Neutrophil (primary cell): ENCODE data around the gene SEPTIN8.

Source experiments
- H3K27ac ChIP-seq: fragments of 200-600 bp; sonication (generic); 2 replicates; pipeline ENCODE4 v1.5.1; 2016; ENCODE audit warnings: mild to moderate bottlenecking, moderate library complexity
- H3K27me3 ChIP-seq: fragments of 200-600 bp; sonication (generic); 2 replicates; pipeline ENCODE4 v1.6.0; 2016; ENCODE audit warnings: mild to moderate bottlenecking
- H3K36me3 ChIP-seq: fragments of 200-600 bp; sonication (generic); 2 replicates; pipeline ENCODE4 v1.5.1; 2017
- H3K4me1 ChIP-seq, 2 experiments: fragments of 200-600 bp in 1 of 2; sonication (generic) in 1 of 2; 1 replicate in 1 of 2; 2 replicates in 1 of 2; pipeline versions ENCODE4 v1.5.1 to v1.6.1; 2013 to 2016; ENCODE audit warnings: low read depth in 1 of 2, low read length in 1 of 2, mild to moderate bottlenecking in 1 of 2, moderate library complexity in 1 of 2; ENCODE audit not compliant: control insufficient read depth in 1 of 2, insufficient read depth in 1 of 2
- H3K4me3 ChIP-seq, 2 experiments: fragments of 200-600 bp in 1 of 2; sonication (generic) in 1 of 2; 1 replicate in 1 of 2; 2 replicates in 1 of 2; pipeline ENCODE4 v1.5.1; 2013 to 2016; ENCODE audit warnings: low read depth in 1 of 2, low read length in 1 of 2, mild to moderate bottlenecking in 1 of 2, moderate library complexity in 1 of 2
- H3K9me3 ChIP-seq: fragments of 200-600 bp; sonication (generic); 2 replicates; pipeline ENCODE4 v1.5.1; 2016
- CTCF ChIP-seq: fragments of 200-600 bp; sonication (generic); IDR thresholded peaks from 2 replicates; pipeline ENCODE4 v1.5.1; 2016; ENCODE audit warnings: antibody characterized with exemption

The SEPTIN8 gene

GRCh38 chr5:132761321-132762240, 15.5 kb downstream of the SEPTIN8 start:
- H3K9me3 ChIP-seq, result no peaks in the 10 kb centered on the region
- no peak overlapping the region for H3K27ac ChIP-seq
- H3K4me3 ChIP-seq, result no peak overlapping the region
- TF ChIP-seq CTCF, result no peak
- no peaks in the 10 kb centered on the region for H3K27me3 ChIP-seq
- no peaks in the 10 kb centered on the region for H3K36me3 ChIP-seq
- H3K4me1 ChIP-seq, result no peaks in the 10 kb centered on the region

- no peaks in the 10 kb centered on the region for H3K4me1 ChIP-seq
- TF ChIP-seq CTCF, result no peak
- H3K9me3 ChIP-seq, result no peaks in the 10 kb centered on the region
- H3K27me3 ChIP-seq, result no peaks in the 10 kb centered on the region
- no peaks in the 10 kb centered on the region for H3K36me3 ChIP-seq
- H3K27ac ChIP-seq, result no peak overlapping the region
- H3K4me3 ChIP-seq, result no peak overlapping the region
Observed at GRCh38 chr5:132760601-132761317, 16.3 kb downstream of the SEPTIN8 start.

- TF ChIP-seq CTCF, result no peak
- no peaks in the 10 kb centered on the region for H3K36me3 ChIP-seq
- peaks cover 5% of the 10 kb centered on the region for H3K27me3 ChIP-seq
- H3K4me1 ChIP-seq, result no peaks in the 10 kb centered on the region
- no peak overlapping the region for H3K4me3 ChIP-seq
- H3K27ac ChIP-seq, result no peak overlapping the region
- H3K9me3 ChIP-seq, result no peaks in the 10 kb centered on the region
Observed at GRCh38 chr5:132760049-132760420, 17.0 kb downstream of the SEPTIN8 start.

- no peak for TF ChIP-seq CTCF
- H3K27ac ChIP-seq, result no peak overlapping the region
Observed at GRCh38 chr5:132759114-132760048, 17.7 kb downstream of the SEPTIN8 start.

GRCh38 chr5:132758451-132758850, 18.6 kb downstream of the SEPTIN8 start:
- no peak overlapping the region for H3K27ac ChIP-seq
- no peak for TF ChIP-seq CTCF
- no peak overlapping the region for H3K4me3 ChIP-seq
- H3K27me3 ChIP-seq, result peaks cover 15% of the 10 kb centered on the region
- H3K4me1 ChIP-seq, result no peaks in the 10 kb centered on the region
- H3K9me3 ChIP-seq, result no peaks in the 10 kb centered on the region
- H3K36me3 ChIP-seq, result no peaks in the 10 kb centered on the region

More at GRCh38 chr5:132759114-132760048, 17.7 kb downstream of the SEPTIN8 start:
- no peaks in the 10 kb centered on the region for H3K4me1 ChIP-seq
- no peaks in the 10 kb centered on the region for H3K9me3 ChIP-seq
- H3K4me3 ChIP-seq, result no peak overlapping the region
- no peaks in the 10 kb centered on the region for H3K36me3 ChIP-seq
- peaks cover 11% of the 10 kb centered on the region for H3K27me3 ChIP-seq
